HG02852 (cell line): ENCODE measurements around the gene PASK.
A peak's percentile ranks its signal among the peaks of the same experiment; 100 is the strongest.

Experiments
- ATAC-seq: cut with Tn5 transposase; IDR thresholded peaks from one replicate; pipeline ENCODE4 v1.9.1; 2021; ENCODE audit warnings: mild to moderate bottlenecking, moderate library complexity; ENCODE audit not compliant: unreplicated experiment

PASK gene

GRCh38 chr2:241182126-241182525 lies 32.9 kb upstream of the PASK start:
- no peak for ATAC-seq

GRCh38 chr2:241180495-241180894 lies 31.2 kb upstream of the PASK start:
- ATAC-seq = no peak

- ATAC-seq = no peak
Observed at GRCh38 chr2:241179899-241180298, 30.6 kb upstream of the PASK start.

- ATAC-seq = no peak
Observed at GRCh38 chr2:241178961-241179360, 29.7 kb upstream of the PASK start.

- no peak for ATAC-seq
Observed at GRCh38 chr2:241177526-241178334, 28.5 kb upstream of the PASK start.

- ATAC-seq = no peak
Observed at GRCh38 chr2:241173557-241173956, 24.3 kb upstream of the PASK start.

- ATAC-seq = no peak
Observed at GRCh38 chr2:241168366-241168765, 19.1 kb upstream of the PASK start.

GRCh38 chr2:241163601-241164118 lies 14.4 kb upstream of the PASK start:
- no peak for ATAC-seq

- ATAC-seq = no peak
Observed at GRCh38 chr2:241161646-241162281, 12.5 kb upstream of the PASK start.

GRCh38 chr2:241160318-241160717 lies 11.0 kb upstream of the PASK start:
- no peak for ATAC-seq

- ATAC-seq = no peak
Observed at GRCh38 chr2:241159116-241159515, 9.8 kb upstream of the PASK start.

- no peak for ATAC-seq
Observed at GRCh38 chr2:241158546-241158900, 9.3 kb upstream of the PASK start.

GRCh38 chr2:241157841-241158545 lies 8.7 kb upstream of the PASK start:
- no peak for ATAC-seq

- ATAC-seq = no peak
Observed at GRCh38 chr2:241156971-241157441, 7.7 kb upstream of the PASK start.

GRCh38 chr2:241155936-241156335 lies 6.7 kb upstream of the PASK start:
- ATAC-seq = no peak

- ATAC-seq = no peak
Observed at GRCh38 chr2:241154915-241155314, 5.6 kb upstream of the PASK start.

GRCh38 chr2:241153616-241154015 lies 4.3 kb upstream of the PASK start:
- ATAC-seq = no peak

- no peak for ATAC-seq
Observed at GRCh38 chr2:241151934-241152660, 2.8 kb upstream of the PASK start.

- peak; percentile 24 for ATAC-seq
Observed at GRCh38 chr2:241150660-241151530, 1.6 kb upstream of the PASK start.
